ENCODE data around the gene GARNL3.

Gene GARNL3

GRCh38 chr9:127396808-127397645 is 132.5 kb downstream of the GARNL3 start, which contains the start of gene SLC2A8 (continued):
- TF ChIP-seq ZNF677 (tag by site-specific recombination; IDR thresholded peaks at IDR 0.05) = no peak
- no peak for TF ChIP-seq ZNF174 (tag by site-specific recombination; IDR thresholded peaks at IDR 0.05)
- peak; percentile 39; the same call in 1 of the 2 replicates for TF ChIP-seq ZSCAN30 (tag by site-specific recombination; IDR thresholded peaks at IDR 0.05)
- no peak for TF ChIP-seq ZNF548 (tag by site-specific recombination; IDR thresholded peaks at IDR 0.05)
- TF ChIP-seq ZNF571 (tag by site-specific recombination; IDR thresholded peaks at IDR 0.05) = no peak
- TF ChIP-seq ZBTB1 (tag by site-specific recombination; IDR thresholded peaks at IDR 0.05) = no peak
- no peak for TF ChIP-seq REPIN1 (tag by site-specific recombination; IDR thresholded peaks at IDR 0.05; ENCODE audit: low read depth)
- no peak for TF ChIP-seq ZNF138 (tag by site-specific recombination; IDR thresholded peaks at IDR 0.05; ENCODE audit: borderline replicate concordance)
- no peak for TF ChIP-seq ZBTB11 (tag by site-specific recombination; conservative IDR thresholded peaks at IDR 0.05; ENCODE audit: low read depth)
- TF ChIP-seq ZNF558 (tag by site-specific recombination; IDR thresholded peaks at IDR 0.05) = no peak
- TF ChIP-seq, protein P1, sequence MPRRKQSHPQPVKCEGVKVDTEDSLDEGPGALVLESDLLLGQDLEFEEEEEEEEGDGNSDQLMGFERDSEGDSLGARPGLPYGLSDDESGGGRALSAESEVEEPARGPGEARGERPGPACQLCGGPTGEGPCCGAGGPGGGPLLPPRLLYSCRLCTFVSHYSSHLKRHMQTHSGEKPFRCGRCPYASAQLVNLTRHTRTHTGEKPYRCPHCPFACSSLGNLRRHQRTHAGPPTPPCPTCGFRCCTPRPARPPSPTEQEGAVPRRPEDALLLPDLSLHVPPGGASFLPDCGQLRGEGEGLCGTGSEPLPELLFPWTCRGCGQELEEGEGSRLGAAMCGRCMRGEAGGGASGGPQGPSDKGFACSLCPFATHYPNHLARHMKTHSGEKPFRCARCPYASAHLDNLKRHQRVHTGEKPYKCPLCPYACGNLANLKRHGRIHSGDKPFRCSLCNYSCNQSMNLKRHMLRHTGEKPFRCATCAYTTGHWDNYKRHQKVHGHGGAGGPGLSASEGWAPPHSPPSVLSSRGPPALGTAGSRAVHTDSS (tag by site-specific recombination; IDR thresholded peaks at IDR 0.05) = 0 out of 2 replicates have a peak, but pooled peaks have one; percentile 26
- no peak for TF ChIP-seq ZNF19 (tag by site-specific recombination; IDR thresholded peaks at IDR 0.05; ENCODE audit: low read depth)
- TF ChIP-seq ZBTB10 (tag by site-specific recombination; IDR thresholded peaks at IDR 0.05) = no peak
- no peak for TF ChIP-seq ZNF610 (tag by site-specific recombination; IDR thresholded peaks at IDR 0.05; ENCODE audit: borderline replicate concordance)
- no peak for TF ChIP-seq ZBTB8A (tag by site-specific recombination; IDR thresholded peaks at IDR 0.05)
- peak; percentile 65; the same call in 1 of the 2 replicates for TF ChIP-seq ZNF660 (tag by site-specific recombination; IDR thresholded peaks at IDR 0.05)
- no peak for TF ChIP-seq MYNN (tag by site-specific recombination; IDR thresholded peaks at IDR 0.05; ENCODE audit: borderline replicate concordance)
- 0 out of 2 replicates have a peak, but pooled peaks have one; percentile 36 for TF ChIP-seq SCRT2 (tag by site-specific recombination; IDR thresholded peaks at IDR 0.05)
- no peak for TF ChIP-seq ZNF585B (tag by site-specific recombination; IDR thresholded peaks at IDR 0.05)
- TF ChIP-seq ZNF777 (tag by site-specific recombination; IDR thresholded peaks at IDR 0.05; ENCODE audit: borderline replicate concordance) = no peak
- TF ChIP-seq KLF7 (tag by site-specific recombination; IDR thresholded peaks at IDR 0.05; ENCODE audit: borderline replicate concordance) = no peak
- TF ChIP-seq ZSCAN18 (tag by site-specific recombination; IDR thresholded peaks at IDR 0.05) = no peak
- no peak for TF ChIP-seq ZNF626 (tag by site-specific recombination; IDR thresholded peaks at IDR 0.05)
- peak; percentile 98 for TF ChIP-seq SP2 (tag by site-specific recombination; IDR thresholded peaks at IDR 0.05)
- no peak for TF ChIP-seq ZNF394 (tag by site-specific recombination; IDR thresholded peaks at IDR 0.05; ENCODE audit: borderline replicate concordance)
- TF ChIP-seq ZNF132 (tag by site-specific recombination; IDR thresholded peaks at IDR 0.05; ENCODE audit: borderline replicate concordance) = no peak
- TF ChIP-seq SP3 (tag by site-specific recombination; IDR thresholded peaks at IDR 0.05) = peak; percentile 94
- no peak for TF ChIP-seq ZNF292 (tag by site-specific recombination; IDR thresholded peaks at IDR 0.05; ENCODE audit: borderline replicate concordance, low read depth)
- TF ChIP-seq ZNF645 (tag by site-specific recombination; IDR thresholded peaks at IDR 0.05) = no peak
- TF ChIP-seq ZBTB48 (tag by site-specific recombination; IDR thresholded peaks at IDR 0.05) = 0 out of 2 replicates have a peak, but pooled peaks have one; percentile 15
